ENCODE measurements around the gene SORCS2. TPM values are rescaled to one million over a fixed set of nuclear protein-coding genes. Genes with fewer than 3 reads are reported as not detected.

The SORCS2 gene
- total and polyA plus RNA-seq, 2 experiments from 2014 or later = 0.38 to 1.4 TPM

GRCh38 chr4:7275067-7275466 is 82.7 kb downstream of the SORCS2 start:
- H3K27me3 ChIP-seq (replicated peaks; ENCODE audit: insufficient read depth) = no peaks in the 10 kb centered on the region
- 0 out of 2 replicates have a peak, but pooled peaks cover 1% of the 10 kb centered on the region for H3F3A ChIP-seq (ENCODE audit: insufficient read depth)
- H3K4me2 ChIP-seq (ENCODE audit: unreplicated experiment) = no peak overlapping the region
- no peak for TF ChIP-seq EZH2 (IDR thresholded peaks at IDR 0.05; ENCODE audit: insufficient read depth, poor library complexity, severe bottlenecking)
- TF ChIP-seq EZH2phosphoT487 (IDR thresholded peaks at IDR 0.05; ENCODE audit: insufficient read depth, low read depth) = no peak
- no peak overlapping the region for H2AFZ ChIP-seq
- no peaks in the 10 kb centered on the region for H3K79me2 ChIP-seq (ENCODE audit: insufficient read depth)
- H3K27ac ChIP-seq = no peak overlapping the region
- no peaks in the 10 kb centered on the region for H3K9me2 ChIP-seq (ENCODE audit: insufficient read depth)
- no peaks in the 10 kb centered on the region for H4K20me1 ChIP-seq (ENCODE audit: insufficient read depth)
- 89 to 90% methylated on average over 5 of the region's 5 CpGs for WGBS, 2 experiments (ENCODE audit: low coverage in 1 of 2, low lambda C conversion rate in 2 of 2, missing lambda C conversion rate in 2 of 2)
- DNase-seq = peak; percentile 40
- H3K4me3 ChIP-seq = no peak overlapping the region
- H3K9ac ChIP-seq = no peak overlapping the region
- H3K9me3 ChIP-seq (ENCODE audit: low read depth) = no peaks in the 10 kb centered on the region
- in situ Hi-C loops (cut with MboI) = no loop called here
- peaks cover 12% of the 10 kb centered on the region; the same call in 1 of the 2 replicates for H3K4me1 ChIP-seq (ENCODE audit: insufficient read depth)
- H3K36me3 ChIP-seq (ENCODE audit: low read depth) = no peaks in the 10 kb centered on the region

- H3K4me3 ChIP-seq = no peak overlapping the region
- no peak overlapping the region for H3K9ac ChIP-seq
- DNase-seq = no peak
- H3K27me3 ChIP-seq (replicated peaks; ENCODE audit: insufficient read depth) = no peaks in the 10 kb centered on the region
- in situ Hi-C loops (cut with MboI) = no loop called here
- TF ChIP-seq EZH2phosphoT487 (IDR thresholded peaks at IDR 0.05; ENCODE audit: insufficient read depth, low read depth) (no peak), EZH2 (IDR thresholded peaks at IDR 0.05; ENCODE audit: insufficient read depth, poor library complexity, severe bottlenecking) (no peak)
- H3K36me3 ChIP-seq (ENCODE audit: low read depth) = no peaks in the 10 kb centered on the region
- peaks cover 17% of the 10 kb centered on the region for H3K4me1 ChIP-seq (ENCODE audit: insufficient read depth)
- H3K79me2 ChIP-seq (ENCODE audit: insufficient read depth) = no peaks in the 10 kb centered on the region
- no peak overlapping the region for H3K4me2 ChIP-seq (ENCODE audit: unreplicated experiment)
- no peaks in the 10 kb centered on the region for H4K20me1 ChIP-seq (ENCODE audit: insufficient read depth)
- H3K9me3 ChIP-seq (ENCODE audit: low read depth) = no peaks in the 10 kb centered on the region
- no peak overlapping the region for H3K27ac ChIP-seq
- no peaks in the 10 kb centered on the region for H3K9me2 ChIP-seq (ENCODE audit: insufficient read depth)
- 80 to 86% methylated on average over 13 of the region's 13 CpGs for WGBS, 2 experiments (ENCODE audit: low coverage in 1 of 2, low lambda C conversion rate in 2 of 2, missing lambda C conversion rate in 2 of 2)
- 0 out of 2 replicates have a peak, but pooled peaks cover 7% of the 10 kb centered on the region for H3F3A ChIP-seq (ENCODE audit: insufficient read depth)
- no peak overlapping the region for H2AFZ ChIP-seq
Observed at GRCh38 chr4:7275490-7276154, 83.3 kb downstream of the SORCS2 start.

GRCh38 chr4:7276515-7276914 is 84.2 kb downstream of the SORCS2 start:
- in situ Hi-C loops (cut with MboI) = no loop called here
- DNase-seq = peak; percentile 59

GRCh38 chr4:7278071-7278765 is 85.9 kb downstream of the SORCS2 start:
- no peak overlapping the region for H2AFZ ChIP-seq
- no peaks in the 10 kb centered on the region for H3K36me3 ChIP-seq (ENCODE audit: low read depth)
- H3K9ac ChIP-seq = no peak overlapping the region
- in situ Hi-C loops (cut with MboI) = no loop called here
- H3K4me2 ChIP-seq (ENCODE audit: unreplicated experiment) = no peak overlapping the region
- 90 to 97% methylated on average over 14 of the region's 14 CpGs for WGBS, 2 experiments (ENCODE audit: low coverage in 1 of 2, low lambda C conversion rate in 2 of 2, missing lambda C conversion rate in 2 of 2)
- peaks cover 25% of the 10 kb centered on the region for H3K4me1 ChIP-seq (ENCODE audit: insufficient read depth)
- H3K27ac ChIP-seq = no peak overlapping the region
- 0 out of 2 replicates have a peak, but pooled peaks cover 8% of the 10 kb centered on the region for H3F3A ChIP-seq (ENCODE audit: insufficient read depth)
- TF ChIP-seq EZH2 (IDR thresholded peaks at IDR 0.05; ENCODE audit: insufficient read depth, poor library complexity, severe bottlenecking) (no peak), EZH2phosphoT487 (IDR thresholded peaks at IDR 0.05; ENCODE audit: insufficient read depth, low read depth) (no peak)
- no peak overlapping the region for H3K4me3 ChIP-seq
- H3K79me2 ChIP-seq (ENCODE audit: insufficient read depth) = no peaks in the 10 kb centered on the region
- no peaks in the 10 kb centered on the region for H3K9me3 ChIP-seq (ENCODE audit: low read depth)
- no peaks in the 10 kb centered on the region for H3K27me3 ChIP-seq (replicated peaks; ENCODE audit: insufficient read depth)
- no peak for DNase-seq
- H3K9me2 ChIP-seq (ENCODE audit: insufficient read depth) = no peaks in the 10 kb centered on the region
- no peaks in the 10 kb centered on the region for H4K20me1 ChIP-seq (ENCODE audit: insufficient read depth)

More at GRCh38 chr4:7276515-7276914, 84.2 kb downstream of the SORCS2 start:
- Histone ChIP-seq H3K4me3 (no peak overlapping the region), H3F3A (ENCODE audit: insufficient read depth) (0 out of 2 replicates have a peak, but pooled peaks cover 8% of the 10 kb centered on the region), H3K4me2 (ENCODE audit: unreplicated experiment) (no peak overlapping the region), H4K20me1 (ENCODE audit: insufficient read depth) (no peaks in the 10 kb centered on the region), H3K9me3 (ENCODE audit: low read depth) (no peaks in the 10 kb centered on the region), H3K27ac (no peak overlapping the region), H2AFZ (peak overlapping the region; percentile 56; the same call in 1 of the 2 replicates), H3K27me3 (replicated peaks; ENCODE audit: insufficient read depth) (no peaks in the 10 kb centered on the region), H3K9ac (no peak overlapping the region), H3K79me2 (ENCODE audit: insufficient read depth) (no peaks in the 10 kb centered on the region), H3K36me3 (ENCODE audit: low read depth) (no peaks in the 10 kb centered on the region), H3K4me1 (ENCODE audit: insufficient read depth) (peaks cover 25% of the 10 kb centered on the region), H3K9me2 (ENCODE audit: insufficient read depth) (no peaks in the 10 kb centered on the region)
- TF ChIP-seq EZH2 (IDR thresholded peaks at IDR 0.05; ENCODE audit: insufficient read depth, poor library complexity, severe bottlenecking) = no peak
- no peak for TF ChIP-seq EZH2phosphoT487 (IDR thresholded peaks at IDR 0.05; ENCODE audit: insufficient read depth, low read depth)
- 44 to 49% methylated on average over 11 of the region's 11 CpGs for WGBS, 2 experiments (ENCODE audit: low coverage in 1 of 2, low lambda C conversion rate in 2 of 2, missing lambda C conversion rate in 2 of 2)

All from GM23248 (cell line).